ENCODE results near the gene CC2D1A.

Gene CC2D1A

GRCh38 chr19:13961826-13962698 is 56.1 kb downstream of the CC2D1A start:
- no peak overlapping the region for H3K4me2 ChIP-seq (ENCODE audit: low read depth, low read length)
- TF ChIP-seq EZH2phosphoT487 (IDR thresholded peaks at IDR 0.05; ENCODE audit: low read length) = no peak
- no peak for TF ChIP-seq EZH2 (optimal IDR thresholded peaks at IDR 0.05; ENCODE audit: low read depth, low read length)
- no peak for TF ChIP-seq CTCF (IDR thresholded peaks at IDR 0.05; ENCODE audit: low read length)

GRCh38 chr19:13962699-13963602 is 57.0 kb downstream of the CC2D1A start:
- Histone ChIP-seq H3K4me2 (ENCODE audit: low read depth, low read length) (no peak overlapping the region), H3K79me2 (ENCODE audit: low read length) (no peaks in the 10 kb centered on the region), H3K4me1 (ENCODE audit: low read length) (no peaks in the 10 kb centered on the region), H3K9ac (ENCODE audit: low read length) (no peak overlapping the region), H3F3A (ENCODE audit: insufficient read depth, low read length) (no peaks in the 10 kb centered on the region), H3K36me3 (replicated peaks; ENCODE audit: insufficient read depth, low read length) (no peaks in the 10 kb centered on the region), H3K9me2 (replicated peaks; ENCODE audit: insufficient read depth, low read length) (no peaks in the 10 kb centered on the region), H3K27me3 (replicated peaks; ENCODE audit: insufficient read depth, low read length) (no peaks in the 10 kb centered on the region), H3K27ac (ENCODE audit: low read length) (no peak overlapping the region), H4K20me1 (ENCODE audit: insufficient read depth, low read length) (no peaks in the 10 kb centered on the region), H2AFZ (ENCODE audit: low read length) (no peak overlapping the region), H3K4me3 (ENCODE audit: low read length) (no peak overlapping the region), H3K9me3 (replicated peaks; ENCODE audit: insufficient read depth, low read length) (no peaks in the 10 kb centered on the region)
- TF ChIP-seq EZH2 (optimal IDR thresholded peaks at IDR 0.05; ENCODE audit: low read depth, low read length) (no peak), EZH2phosphoT487 (IDR thresholded peaks at IDR 0.05; ENCODE audit: low read length) (no peak), CTCF (IDR thresholded peaks at IDR 0.05; ENCODE audit: low read length) (no peak)
- no peak for DNase-seq

More at GRCh38 chr19:13961826-13962698, 56.1 kb downstream of the CC2D1A start:
- Histone ChIP-seq H3K9ac (ENCODE audit: low read length) (no peak overlapping the region), H3K4me1 (ENCODE audit: low read length) (no peaks in the 10 kb centered on the region), H3F3A (ENCODE audit: insufficient read depth, low read length) (no peaks in the 10 kb centered on the region), H4K20me1 (ENCODE audit: insufficient read depth, low read length) (no peaks in the 10 kb centered on the region), H3K79me2 (ENCODE audit: low read length) (no peaks in the 10 kb centered on the region), H3K9me2 (replicated peaks; ENCODE audit: insufficient read depth, low read length) (no peaks in the 10 kb centered on the region), H3K36me3 (replicated peaks; ENCODE audit: insufficient read depth, low read length) (no peaks in the 10 kb centered on the region), H3K27ac (ENCODE audit: low read length) (no peak overlapping the region), H3K9me3 (replicated peaks; ENCODE audit: insufficient read depth, low read length) (no peaks in the 10 kb centered on the region), H3K4me3 (ENCODE audit: low read length) (no peak overlapping the region), H2AFZ (ENCODE audit: low read length) (no peak overlapping the region), H3K27me3 (replicated peaks; ENCODE audit: insufficient read depth, low read length) (no peaks in the 10 kb centered on the region)
- no peak for DNase-seq

GRCh38 chr19:13963603-13964105 is 57.7 kb downstream of the CC2D1A start:
- no peak overlapping the region for H3K9ac ChIP-seq (ENCODE audit: low read length)
- H3K4me3 ChIP-seq (ENCODE audit: low read length) = no peak overlapping the region
- H3K27me3 ChIP-seq (replicated peaks; ENCODE audit: insufficient read depth, low read length) = no peaks in the 10 kb centered on the region
- no peaks in the 10 kb centered on the region for H3K36me3 ChIP-seq (replicated peaks; ENCODE audit: insufficient read depth, low read length)
- H3K79me2 ChIP-seq (ENCODE audit: low read length) = no peaks in the 10 kb centered on the region
- H3F3A ChIP-seq (ENCODE audit: insufficient read depth, low read length) = no peaks in the 10 kb centered on the region
- no peak overlapping the region for H3K27ac ChIP-seq (ENCODE audit: low read length)
- no peak for TF ChIP-seq EZH2phosphoT487 (IDR thresholded peaks at IDR 0.05; ENCODE audit: low read length)
- no peak for TF ChIP-seq EZH2 (optimal IDR thresholded peaks at IDR 0.05; ENCODE audit: low read depth, low read length)
- no peak for TF ChIP-seq CTCF (IDR thresholded peaks at IDR 0.05; ENCODE audit: low read length)
- H3K4me1 ChIP-seq (ENCODE audit: low read length) = no peaks in the 10 kb centered on the region
- no peaks in the 10 kb centered on the region for H3K9me2 ChIP-seq (replicated peaks; ENCODE audit: insufficient read depth, low read length)
- H2AFZ ChIP-seq (ENCODE audit: low read length) = no peak overlapping the region
- no peaks in the 10 kb centered on the region for H4K20me1 ChIP-seq (ENCODE audit: insufficient read depth, low read length)
- no peak overlapping the region for H3K4me2 ChIP-seq (ENCODE audit: low read depth, low read length)
- DNase-seq = no peak
- H3K9me3 ChIP-seq (replicated peaks; ENCODE audit: insufficient read depth, low read length) = no peaks in the 10 kb centered on the region

All from MM.1S (cell line).